Tibial nerve (tissue), 4 donors: ENCODE data around the gene CSDE1. TPM values are rescaled to one million over a fixed set of nuclear protein-coding genes. Genes with fewer than 3 reads are reported as not detected.

Experiments used
- DNase-seq, 2 donors: peaks; one replicate each; pipeline ENCODE4 v3.0.0-alpha.2; 2019; ENCODE audit warnings: low spot score in 2 of 2
- H3K27ac ChIP-seq, 4 donors: fragments of 200-600 bp; sonication (generic) in 3 of 4; one replicate each; pipeline ENCODE4 v1.5.1; 2017 to 2019; ENCODE audit warnings: mild to moderate bottlenecking in 1 of 4
- H3K27me3 ChIP-seq, 2 donors: fragments of 200-600 bp; sonication (generic) in 1 of 2; one replicate each; pipeline versions ENCODE4 v1.5.1 to v1.6.0; 2017 to 2019
- H3K36me3 ChIP-seq, 3 donors: fragments of 200-600 bp; sonication (generic); one replicate each; pipeline ENCODE4 v1.5.1; 2018 to 2019
- H3K4me1 ChIP-seq, 4 donors: fragments of 200-600 bp; sonication (generic) in 3 of 4; one replicate each; pipeline ENCODE4 v1.5.1; 2017 to 2019
- H3K4me3 ChIP-seq, 4 donors: fragments of 200-600 bp; sonication (generic) in 3 of 4; one replicate each; pipeline ENCODE4 v1.5.1; 2017 to 2019; ENCODE audit warnings: mild to moderate bottlenecking in 1 of 4, moderate library complexity in 1 of 4
- H3K9me3 ChIP-seq, 4 donors: fragments of 200-600 bp; sonication (generic) in 3 of 4; one replicate each; pipeline ENCODE4 v1.5.1; 2017 to 2019
- CTCF ChIP-seq, 5 experiments: fragments of 200-600 bp in 3 of 5; fragments of 450-650 bp in 2 of 5; sonication (generic) in 3 of 5; IDR thresholded peaks; one replicate each; pipeline ENCODE4 v1.5.1; 2016 to 2019; ENCODE audit warnings: antibody characterized with exemption in 5 of 5, mild to moderate bottlenecking in 3 of 5, moderate library complexity in 2 of 5
- EP300 ChIP-seq, 2 donors: sonication (generic); formaldehyde crosslinking; IDR thresholded peaks; one replicate each; pipeline ENCODE4 v1.6.1; 2017; ENCODE audit warnings: antibody characterized with exemption in 2 of 2, mild to moderate bottlenecking in 1 of 2
- POLR2A ChIP-seq, 2 donors: fragments of 450-650 bp; IDR thresholded peaks; one replicate each; pipeline ENCODE4 v1.6.1; 2017; ENCODE audit warnings: antibody characterized with exemption in 2 of 2, mild to moderate bottlenecking in 2 of 2, moderate library complexity in 2 of 2
- WGBS, 2 donors: methylation state at CpG; one replicate each; pipeline ENCODE4 v1.1.5; 2018; 5-methylcytosine and 5-hydroxymethylcytosine counted together
- total RNA-seq, 4 donors: library from RNA; depleted of rRNA; stranded (reverse); fragments of >200 nt; gene quantifications; one replicate each; pipeline ENCODE4 v1.1.0, GENCODE V29; 2016

The CSDE1 gene
- total RNA-seq, 4 donors from 2014 or later: 528 to 1,344 (median 763) TPM

DNA sequence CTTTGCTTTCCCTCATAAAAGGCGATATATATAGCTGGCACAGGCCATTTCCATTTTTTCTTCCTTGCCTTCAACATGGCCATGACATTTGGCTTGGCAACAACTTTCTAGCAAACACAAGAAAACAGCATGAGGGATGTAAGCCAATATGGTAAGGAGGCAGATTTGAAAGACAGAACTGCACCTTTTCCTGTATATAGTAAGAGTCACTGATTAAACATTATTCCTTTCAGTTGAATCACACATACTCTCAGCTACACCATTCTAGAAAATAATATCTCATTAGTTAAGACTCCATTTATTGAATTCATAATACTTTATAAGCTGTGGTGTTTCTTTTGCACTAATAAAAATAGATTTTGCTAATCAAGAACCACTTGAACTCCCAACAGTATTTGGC, 13.2 kb upstream of the CSDE1 start:
- H3K27me3 ChIP-seq: no peaks in the 10 kb centered on the region
- H3K4me3 ChIP-seq: no peak overlapping the region
- no peaks in the 10 kb centered on the region for H3K4me1 ChIP-seq
- H3K27ac ChIP-seq: no peak overlapping the region
- no peaks in the 10 kb centered on the region for H3K9me3 ChIP-seq
- H3K36me3 ChIP-seq: peaks cover 0 to 72% (median 0%) of the 10 kb centered on the region in 3 donors
- no peak for DNase-seq
- WGBS, 2 donors: 86 to 91% methylated on average over 1 of the region's 1 CpG
- TF ChIP-seq POLR2A (IDR thresholded peaks at IDR 0.05) (no peak), EP300 (IDR thresholded peaks at IDR 0.05) (no peak), CTCF (IDR thresholded peaks at IDR 0.05) (no peak)

DNA sequence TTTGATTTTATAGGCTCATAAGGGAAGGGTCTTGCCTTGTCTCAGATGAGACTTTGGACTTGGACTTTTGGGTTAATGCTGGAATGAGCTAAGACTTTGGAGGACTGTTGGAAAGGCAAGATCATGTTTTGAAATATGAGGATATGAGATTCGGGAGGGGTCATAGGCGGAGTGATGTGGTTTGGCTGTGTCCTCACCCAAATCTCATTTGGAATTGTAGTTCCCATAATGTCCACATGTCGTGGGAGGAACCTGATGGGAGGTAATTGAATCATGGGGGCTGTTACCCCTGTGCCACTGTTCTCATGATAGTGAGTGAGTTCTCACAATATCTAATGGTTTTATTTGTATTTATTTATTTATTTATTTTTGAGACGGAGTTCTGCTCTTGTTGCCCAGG, 6.9 kb upstream of the CSDE1 start:
- no peak overlapping the region for H3K4me3 ChIP-seq
- H3K36me3 ChIP-seq: peaks cover 0 to 10% (median 0%) of the 10 kb centered on the region in 3 donors

GRCh38 chr1:114758256-114758832, 560 bp upstream of the CSDE1 start:
- H3K4me3 ChIP-seq: peak overlapping the region; percentile 64 to 99 (median 88)
- TF ChIP-seq EP300 (IDR thresholded peaks at IDR 0.05) (no peak), POLR2A (IDR thresholded peaks at IDR 0.05) (no peak), CTCF (IDR thresholded peaks at IDR 0.05) (no peak)
- no peaks in the 10 kb centered on the region for H3K9me3 ChIP-seq
- DNase-seq: no peak
- no peaks in the 10 kb centered on the region for H3K27me3 ChIP-seq
- 18% methylated on average over 6 of the region's 6 CpGs for WGBS, 2 donors
- peak overlapping the region; percentile 98 to 100 (median 99) for H3K27ac ChIP-seq
- H3K36me3 ChIP-seq: no peaks in the 10 kb centered on the region
- H3K4me1 ChIP-seq: peaks cover 0 to 42% (median 29%) of the 10 kb centered on the region in 4 donors

More for the DNA sequence above, 6.9 kb upstream of the CSDE1 start:
- Histone ChIP-seq H3K9me3 (no peaks in the 10 kb centered on the region), H3K27ac (no peak overlapping the region), H3K4me1 (no peaks in the 10 kb centered on the region), H3K27me3 (no peaks in the 10 kb centered on the region)
- no peak for DNase-seq
- TF ChIP-seq CTCF (IDR thresholded peaks at IDR 0.05) (no peak), POLR2A (IDR thresholded peaks at IDR 0.05) (no peak), EP300 (IDR thresholded peaks at IDR 0.05) (no peak)
- 83 to 85% methylated on average over 4 of the region's 4 CpGs for WGBS, 2 donors

DNA sequence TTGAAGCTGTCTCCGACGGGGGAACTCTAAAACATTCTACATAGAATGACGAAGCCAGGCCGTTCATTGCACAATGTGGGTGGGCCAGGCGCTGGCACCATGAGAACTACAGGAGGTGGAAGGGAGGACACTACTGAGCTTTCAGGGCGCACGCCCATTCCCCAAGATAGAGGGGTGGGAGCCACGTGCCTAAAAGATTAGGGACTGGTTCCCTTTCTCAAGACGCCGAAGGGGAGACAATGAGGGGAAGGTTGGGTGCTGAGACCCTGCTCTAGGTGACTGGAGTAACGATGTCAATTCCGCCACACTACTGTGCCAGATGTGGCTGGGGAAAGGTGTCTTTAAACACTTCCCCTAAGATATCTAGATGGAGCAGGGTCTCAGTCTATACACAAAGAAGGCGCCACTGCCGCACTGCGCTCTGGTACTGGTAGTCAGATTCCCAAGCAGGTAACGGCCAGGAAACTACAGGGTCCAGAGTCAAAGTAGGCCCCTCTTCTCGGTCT, 782 bp downstream of the CSDE1 start:
- Histone ChIP-seq H3K27me3 (no peaks in the 10 kb centered on the region), H3K4me1 (peaks cover 0 to 56% (median 38%) of the 10 kb centered on the region in 4 donors), H3K36me3 (no peaks in the 10 kb centered on the region), H3K4me3 (peak overlapping the region; percentile 64 to 99 (median 88)), H3K27ac (peak overlapping the region; percentile 98 to 100 (median 99)), H3K9me3 (no peaks in the 10 kb centered on the region)
- TF ChIP-seq POLR2A (IDR thresholded peaks at IDR 0.05): no peak
- no peak for TF ChIP-seq CTCF (IDR thresholded peaks at IDR 0.05)
- TF ChIP-seq EP300 (IDR thresholded peaks at IDR 0.05): no peak
- DNase-seq: peak; percentile 21 to 41
- WGBS, 2 donors: 0% methylated on average over 17 of the region's 17 CpGs

- Histone ChIP-seq H3K9me3 (no peaks in the 10 kb centered on the region), H3K4me3 (peak overlapping the region; percentile 64 to 99 (median 88)), H3K4me1 (peaks cover 0 to 63% (median 43%) of the 10 kb centered on the region in 4 donors), H3K27ac (peak overlapping the region in 3 of 4 donors; percentile 98 to 99 (median 99)), H3K36me3 (no peaks in the 10 kb centered on the region), H3K27me3 (no peaks in the 10 kb centered on the region)
- no peak for DNase-seq
- WGBS, 2 donors: 28 to 31% methylated on average over 14 of the region's 14 CpGs
- TF ChIP-seq POLR2A (IDR thresholded peaks at IDR 0.05): no peak
- no peak for TF ChIP-seq EP300 (IDR thresholded peaks at IDR 0.05)
- TF ChIP-seq CTCF (IDR thresholded peaks at IDR 0.05): no peak
Measured at GRCh38 chr1:114756009-114756892, 1.5 kb downstream of the CSDE1 start.
